Stimulated activated CD8-positive, alpha-beta memory T cell treated with anti-CD3 and anti-CD28 coated beads, Interleukin-7, amount 100 ng/mL, for 4 hours (primary cell): Measurements from ENCODE around the gene ITGA3.

ENCODE experiments used
- DNase-seq, 2 donors: peaks; one replicate each; pipeline ENCODE4 v3.0.0-alpha.2; 2020; ENCODE audit warnings: low read depth in 2 of 2

Gene ITGA3

DNA sequence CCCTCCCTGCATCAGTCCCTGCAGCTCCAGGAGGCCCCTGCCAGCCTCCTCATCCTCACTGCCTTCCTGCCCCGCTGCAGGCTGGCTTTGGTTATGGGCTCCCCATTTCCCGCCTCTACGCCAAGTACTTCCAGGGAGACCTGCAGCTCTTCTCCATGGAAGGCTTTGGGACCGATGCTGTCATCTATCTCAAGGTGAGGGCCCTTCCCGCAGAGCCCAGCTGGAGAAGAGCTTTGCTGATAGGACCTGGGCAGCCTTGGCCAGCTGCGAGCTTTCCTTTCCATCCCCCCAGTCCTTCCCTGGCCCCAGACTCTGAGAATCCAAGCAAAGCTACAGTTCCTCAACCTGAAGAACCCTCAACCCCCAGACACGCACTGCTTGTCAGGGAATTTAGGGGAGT lies 53.3 kb downstream of the ITGA3 start:
- DNase-seq: no peak

DNA sequence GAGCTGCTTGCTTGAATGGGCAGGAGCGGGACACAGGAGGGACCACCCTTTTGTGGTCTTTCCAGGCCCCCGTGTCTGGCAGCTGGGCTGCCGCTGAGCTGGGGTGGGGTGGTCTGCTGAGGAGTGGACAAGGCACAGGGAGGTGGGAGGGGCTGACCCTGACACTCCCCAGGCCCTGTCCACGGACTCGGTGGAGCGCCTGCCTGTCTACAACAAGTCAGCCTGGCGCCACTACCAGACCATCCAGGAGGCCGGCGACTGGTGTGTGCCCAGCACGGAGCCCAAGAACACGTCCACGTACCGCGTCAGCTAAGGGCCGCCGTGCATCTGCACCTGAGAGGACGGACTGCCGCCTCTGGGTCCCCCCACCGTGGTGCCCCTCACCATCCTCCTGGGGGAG lies 53.9 kb downstream of the ITGA3 start:
- no peak for DNase-seq

DNA sequence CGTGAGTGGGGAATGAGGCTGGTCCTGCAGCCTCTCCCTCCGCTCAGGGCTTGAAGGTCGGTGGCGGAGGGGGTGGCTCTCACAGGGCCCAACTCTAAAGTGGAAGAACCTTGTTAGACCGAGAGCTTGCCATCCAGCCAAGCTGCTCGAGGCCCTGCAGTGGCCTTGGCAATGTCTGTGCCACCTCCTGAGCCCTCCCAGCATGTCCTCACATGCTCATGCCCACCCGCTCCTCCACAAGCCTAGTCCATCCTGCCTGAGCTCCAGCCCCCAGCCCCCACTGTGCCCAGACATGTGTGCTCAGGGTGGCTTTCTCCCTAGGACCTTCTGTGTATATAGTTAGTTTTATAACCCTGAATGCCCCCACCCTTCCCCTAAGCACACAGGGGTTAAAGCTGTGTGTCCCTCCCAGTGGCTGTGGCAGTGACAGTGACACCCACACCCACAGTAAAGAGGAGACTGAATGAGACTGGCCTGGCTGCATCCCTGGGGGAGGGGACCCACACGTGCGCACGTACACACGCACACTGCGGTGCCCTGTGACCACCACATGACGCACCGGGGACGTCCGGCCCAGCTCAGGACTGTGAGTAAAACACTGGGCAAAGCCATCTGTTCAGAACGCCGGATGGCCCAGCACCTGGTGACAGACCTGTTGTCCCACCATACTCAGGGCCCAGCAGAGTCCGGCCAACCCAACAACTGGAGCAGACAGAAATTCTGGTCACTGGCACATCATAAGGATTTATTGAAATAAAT lies 54.9 kb downstream of the ITGA3 start:
- no peak for DNase-seq

DNA sequence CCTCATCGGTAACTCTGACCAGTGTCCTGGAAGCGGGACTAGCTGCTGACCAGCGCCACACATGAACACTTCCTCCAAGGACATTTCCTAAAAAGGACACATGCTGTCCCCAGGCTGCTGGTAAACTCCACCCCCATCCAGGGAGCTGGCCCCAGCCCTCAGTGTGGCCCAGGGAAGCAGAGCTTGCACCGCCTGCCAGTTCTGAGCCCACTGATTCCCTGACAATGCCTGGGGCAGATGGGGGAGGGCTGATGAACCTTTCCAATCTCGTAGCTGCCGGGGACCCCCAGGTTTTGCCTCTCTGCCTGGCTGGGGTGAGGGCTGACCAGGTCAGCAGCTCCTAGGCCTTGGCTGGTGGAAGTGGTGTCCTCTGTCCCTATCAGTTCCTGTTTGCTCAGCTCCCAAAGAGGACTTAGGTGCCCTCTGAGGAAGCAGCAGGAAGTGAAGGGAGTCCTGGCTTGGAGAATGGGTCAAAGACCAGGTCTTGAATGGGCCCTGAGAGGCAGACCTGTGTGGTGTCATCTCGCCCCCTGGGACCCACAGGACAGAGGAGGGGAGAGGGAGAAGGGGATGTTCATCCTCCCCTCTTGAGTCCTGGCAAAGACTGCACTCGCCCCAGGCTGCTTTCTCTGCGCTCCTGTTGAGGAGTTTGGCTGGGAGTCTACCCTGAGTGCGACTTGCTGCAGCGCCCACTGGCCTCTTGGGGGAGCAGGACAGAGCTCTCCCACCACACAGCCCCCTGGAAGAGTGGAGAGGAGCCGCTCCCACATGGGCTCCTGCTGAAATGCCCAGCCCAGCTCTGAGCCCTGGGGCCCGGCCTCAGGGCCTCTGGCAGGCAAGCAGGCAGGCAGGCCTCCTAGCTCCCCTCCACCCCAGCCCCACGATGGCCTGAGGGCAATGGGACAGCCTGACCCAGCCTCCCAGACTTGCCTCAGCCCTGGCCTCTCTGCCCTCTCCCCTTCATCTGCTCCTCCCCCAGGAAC lies 56.1 kb downstream of the ITGA3 start:
- no peak for DNase-seq

- no peak for DNase-seq
Measured at GRCh38 chr17:50112694-50113093, 56.8 kb downstream of the ITGA3 start.

GRCh38 chr17:50113624-50114320 lies 57.9 kb downstream of the ITGA3 start:
- DNase-seq: no peak

GRCh38 chr17:50114401-50114800 lies 58.5 kb downstream of the ITGA3 start:
- no peak for DNase-seq

GRCh38 chr17:50114849-50115357 lies 59.0 kb downstream of the ITGA3 start:
- DNase-seq: no peak

GRCh38 chr17:50115756-50116155 lies 59.8 kb downstream of the ITGA3 start:
- DNase-seq: no peak

DNA sequence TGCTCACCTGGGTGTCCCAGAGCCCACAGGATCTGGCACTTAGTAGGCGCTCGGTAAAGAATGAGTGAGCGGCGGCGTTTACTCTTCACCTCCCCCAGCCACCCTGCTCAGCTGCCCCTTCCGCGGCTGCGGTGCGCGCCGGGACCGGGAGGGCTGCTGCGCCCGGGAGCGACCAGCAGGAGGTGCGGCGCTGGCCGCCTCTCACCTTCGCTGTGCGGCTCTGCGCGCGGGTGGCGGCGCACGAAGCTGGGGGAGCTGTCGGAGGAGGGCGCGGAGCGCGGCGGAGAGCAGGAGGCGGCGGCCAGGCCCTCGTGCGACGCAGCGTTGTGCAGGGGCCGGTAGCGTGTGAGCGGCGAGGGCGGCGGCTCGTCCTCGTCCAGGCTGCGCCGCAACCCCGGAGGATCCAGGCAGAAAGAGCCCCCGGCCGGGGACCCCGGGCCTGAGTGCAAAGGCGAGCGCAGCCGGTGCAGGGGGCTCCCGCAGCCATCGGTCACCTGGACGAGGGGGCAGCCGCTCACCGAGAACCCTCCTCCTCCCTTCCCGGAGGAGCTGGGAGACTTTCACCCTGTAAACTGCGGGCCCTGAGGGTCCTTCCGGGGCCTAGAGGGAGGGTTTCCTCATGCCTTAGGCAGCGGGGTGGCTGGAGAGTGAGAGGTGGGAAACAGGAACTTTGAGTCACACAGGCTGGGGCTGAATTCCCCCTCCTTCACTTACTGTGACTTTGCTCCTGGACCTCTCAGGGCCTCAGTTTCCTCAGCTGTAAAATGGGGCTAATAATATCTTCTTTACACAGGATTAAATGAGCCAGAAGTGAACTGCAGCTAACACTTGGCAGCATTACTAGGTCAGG lies 61.5 kb downstream of the ITGA3 start:
- peak in 1 of 2 donors; percentile 48 for DNase-seq

GRCh38 chr17:50118076-50118827 lies 62.3 kb downstream of the ITGA3 start:
- DNase-seq: no peak

DNA sequence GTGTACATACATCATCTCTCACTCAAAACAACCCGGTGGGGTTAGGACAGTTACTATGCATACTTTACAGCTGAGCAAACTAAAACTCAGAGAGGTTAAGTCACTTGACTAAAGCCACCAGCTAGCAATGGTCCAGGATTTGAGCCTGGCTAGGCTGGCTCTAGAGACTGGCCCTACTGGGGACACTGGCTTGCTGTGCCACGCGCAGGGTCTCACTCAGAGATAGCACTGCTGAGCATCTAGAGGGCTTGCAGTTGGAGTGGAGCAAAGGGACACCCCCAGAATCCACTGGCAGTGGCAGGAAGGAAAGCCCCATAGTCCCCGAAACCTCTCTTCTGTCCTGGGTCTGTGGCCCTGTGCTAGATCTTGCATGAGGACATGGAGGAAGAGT lies 62.9 kb downstream of the ITGA3 start:
- DNase-seq: no peak

GRCh38 chr17:50120475-50121253 lies 64.8 kb downstream of the ITGA3 start:
- no peak for DNase-seq

DNA sequence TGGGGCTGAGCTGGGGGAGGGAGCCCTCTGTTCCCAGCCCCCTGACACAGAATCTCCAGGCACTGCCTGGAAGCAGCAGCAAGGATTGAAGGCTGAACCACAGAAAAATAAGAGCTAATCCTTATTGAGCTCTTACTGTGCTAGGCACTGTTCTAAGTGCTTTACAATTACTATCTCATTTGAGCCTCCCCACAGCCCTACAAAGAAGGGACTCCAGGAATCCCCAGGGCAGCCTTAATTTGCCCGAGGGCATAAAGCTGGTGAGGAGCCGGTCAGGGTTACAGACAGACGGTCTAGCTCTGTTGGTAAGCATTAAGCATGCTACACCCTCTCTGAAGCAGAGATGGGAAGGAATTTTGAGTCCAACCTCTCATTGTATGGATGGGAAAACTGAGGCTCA lies 67.0 kb downstream of the ITGA3 start:
- DNase-seq: no peak

GRCh38 chr17:50123649-50124349 lies 67.9 kb downstream of the ITGA3 start:
- DNase-seq: no peak

- DNase-seq: no peak
Measured at GRCh38 chr17:50125420-50125997, 69.6 kb downstream of the ITGA3 start.

- no peak for DNase-seq
Measured at GRCh38 chr17:50127697-50128361, 71.9 kb downstream of the ITGA3 start.
